Islet precursor cell (in vitro differentiated cells): ENCODE measurements around the gene FRMD4B.

Experiments used
- DNase-seq: peaks from one replicate; pipeline ENCODE4 v3.0.0-alpha.2; 2018

The FRMD4B gene

DNA sequence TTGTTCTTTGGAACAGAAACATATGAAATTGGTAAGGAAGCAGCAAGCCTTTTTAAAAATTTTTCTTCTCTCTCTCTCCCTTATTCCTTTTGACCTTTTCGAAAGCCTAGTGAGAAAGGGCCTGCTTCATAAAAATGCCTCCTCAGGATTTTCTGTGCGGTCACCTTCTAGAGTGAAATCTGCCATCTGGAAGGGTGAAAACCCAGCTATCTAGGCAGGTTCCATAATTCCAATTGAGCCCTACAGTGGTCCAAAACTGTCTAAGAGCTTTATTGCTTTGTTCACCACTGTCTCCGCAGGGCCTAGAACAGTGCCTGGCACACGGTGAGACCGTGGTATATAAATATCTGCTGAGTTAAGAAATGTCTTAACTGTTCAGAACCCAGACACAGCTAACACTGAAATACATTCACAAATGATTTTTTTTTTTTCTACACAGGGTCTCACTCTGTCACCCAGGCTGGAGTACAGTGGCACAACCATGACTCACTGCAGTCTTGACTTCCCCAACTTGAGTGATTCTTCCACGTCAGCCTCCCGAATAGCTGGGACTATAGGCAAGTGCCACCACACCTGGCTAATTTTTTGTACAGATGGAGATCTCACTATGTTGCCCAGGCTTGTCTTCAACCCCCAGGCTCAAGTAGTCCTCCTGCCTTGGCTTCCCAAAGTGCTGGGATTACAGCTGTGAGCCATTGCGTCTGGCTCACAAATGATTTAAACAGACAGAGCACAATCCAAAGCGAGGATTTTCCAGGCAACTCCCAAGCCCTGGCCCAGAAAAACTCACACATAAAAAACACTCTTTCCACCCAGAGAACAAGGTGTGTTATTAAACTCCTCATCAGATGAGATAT is 64.4 kb downstream of the FRMD4B start:
- DNase-seq = no peak

DNA sequence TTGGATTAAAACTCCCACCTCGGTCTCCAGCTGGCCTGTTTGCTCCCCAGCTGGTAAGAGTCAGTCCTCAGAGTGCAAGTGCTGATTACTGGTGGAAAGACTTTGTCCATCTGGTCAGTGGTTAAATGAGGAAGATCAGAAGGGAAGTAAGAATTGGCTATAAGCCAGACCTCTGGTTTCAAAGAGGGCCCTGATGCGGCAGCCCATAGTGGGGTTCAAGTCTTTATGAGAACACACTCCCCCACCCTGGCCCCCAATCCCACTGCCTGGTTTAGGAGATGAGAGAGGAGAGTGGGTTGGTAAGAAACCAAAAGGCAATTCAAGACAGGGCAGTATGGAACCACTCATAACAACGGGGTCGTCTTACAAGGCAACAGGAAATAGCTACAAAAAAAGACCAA is 65.0 kb downstream of the FRMD4B start:
- DNase-seq = no peak

DNA sequence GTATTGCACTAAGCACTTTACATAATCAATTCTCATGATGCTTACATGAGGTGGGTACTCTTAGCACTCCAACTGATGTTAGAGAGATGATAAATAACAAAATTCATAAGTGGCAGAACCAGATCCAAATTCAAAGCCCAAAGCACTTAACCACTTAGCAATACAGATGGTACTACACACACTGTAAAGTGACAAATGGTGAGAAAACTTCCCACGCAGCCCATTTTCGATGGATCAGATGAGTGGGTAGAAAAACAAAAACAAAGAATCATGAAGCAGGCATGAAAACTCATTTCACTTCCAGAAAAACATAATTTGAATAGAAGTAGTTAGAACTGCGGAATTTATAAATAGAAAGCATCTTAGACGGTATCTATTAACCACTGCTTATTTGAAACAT is 66.2 kb downstream of the FRMD4B start:
- no peak for DNase-seq

DNA sequence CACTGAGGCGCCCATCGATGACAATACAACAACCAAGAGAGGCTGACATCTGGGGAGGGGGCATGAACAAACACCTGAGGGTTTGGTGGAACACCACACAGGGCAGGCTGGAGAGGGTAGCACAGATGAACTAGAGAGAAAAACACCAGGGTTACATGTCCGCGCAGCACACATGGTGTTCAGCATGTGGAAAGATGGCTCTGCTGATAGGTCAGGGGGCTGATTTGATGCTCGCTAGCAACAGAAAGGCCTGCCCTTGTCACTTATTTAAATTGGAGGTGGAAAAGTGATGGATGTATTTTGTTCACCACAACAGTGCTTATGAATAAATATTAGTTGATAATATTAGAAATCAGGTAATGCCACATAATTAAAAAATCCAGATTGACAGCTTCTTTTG is 67.5 kb downstream of the FRMD4B start:
- no peak for DNase-seq

DNA sequence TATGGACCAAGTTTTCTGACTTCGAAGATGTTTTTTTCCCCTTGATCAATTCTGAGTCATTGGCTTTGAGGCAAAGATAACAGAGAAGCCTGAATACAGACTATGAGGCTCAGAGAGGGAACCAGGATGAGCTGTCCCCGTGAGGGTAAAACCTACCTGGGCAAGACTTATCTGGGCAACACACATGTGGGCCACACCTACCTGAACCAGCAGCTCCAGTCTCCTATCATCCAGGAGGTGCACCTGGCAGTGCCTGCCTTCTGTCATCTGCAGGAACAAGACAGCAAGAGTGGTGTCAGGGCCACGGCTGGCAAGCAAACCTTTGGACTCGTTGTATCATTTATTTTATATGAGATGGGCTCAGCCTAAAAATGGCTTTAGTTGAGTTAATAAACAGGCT is 72.6 kb downstream of the FRMD4B start:
- no peak for DNase-seq

DNA sequence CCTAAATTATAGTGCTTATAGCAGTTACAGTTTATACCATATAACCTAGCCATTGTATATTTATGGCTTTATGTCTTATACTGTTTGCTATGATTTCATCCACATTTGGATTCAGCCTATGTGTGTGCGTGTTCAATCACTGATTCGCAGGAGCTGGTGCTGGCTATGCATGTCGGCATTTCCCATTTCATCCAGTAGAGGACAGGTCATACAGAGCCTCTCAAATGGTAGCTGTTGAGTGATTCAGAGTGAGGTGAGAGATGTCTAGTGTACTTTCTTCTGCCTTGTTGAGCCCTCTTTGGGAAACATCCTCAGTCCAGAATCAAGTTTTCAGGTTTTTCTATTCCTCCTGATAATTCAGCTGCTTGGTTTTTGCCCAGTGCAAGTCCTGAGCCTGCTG is 76.1 kb downstream of the FRMD4B start:
- DNase-seq = peak; percentile 68

DNA sequence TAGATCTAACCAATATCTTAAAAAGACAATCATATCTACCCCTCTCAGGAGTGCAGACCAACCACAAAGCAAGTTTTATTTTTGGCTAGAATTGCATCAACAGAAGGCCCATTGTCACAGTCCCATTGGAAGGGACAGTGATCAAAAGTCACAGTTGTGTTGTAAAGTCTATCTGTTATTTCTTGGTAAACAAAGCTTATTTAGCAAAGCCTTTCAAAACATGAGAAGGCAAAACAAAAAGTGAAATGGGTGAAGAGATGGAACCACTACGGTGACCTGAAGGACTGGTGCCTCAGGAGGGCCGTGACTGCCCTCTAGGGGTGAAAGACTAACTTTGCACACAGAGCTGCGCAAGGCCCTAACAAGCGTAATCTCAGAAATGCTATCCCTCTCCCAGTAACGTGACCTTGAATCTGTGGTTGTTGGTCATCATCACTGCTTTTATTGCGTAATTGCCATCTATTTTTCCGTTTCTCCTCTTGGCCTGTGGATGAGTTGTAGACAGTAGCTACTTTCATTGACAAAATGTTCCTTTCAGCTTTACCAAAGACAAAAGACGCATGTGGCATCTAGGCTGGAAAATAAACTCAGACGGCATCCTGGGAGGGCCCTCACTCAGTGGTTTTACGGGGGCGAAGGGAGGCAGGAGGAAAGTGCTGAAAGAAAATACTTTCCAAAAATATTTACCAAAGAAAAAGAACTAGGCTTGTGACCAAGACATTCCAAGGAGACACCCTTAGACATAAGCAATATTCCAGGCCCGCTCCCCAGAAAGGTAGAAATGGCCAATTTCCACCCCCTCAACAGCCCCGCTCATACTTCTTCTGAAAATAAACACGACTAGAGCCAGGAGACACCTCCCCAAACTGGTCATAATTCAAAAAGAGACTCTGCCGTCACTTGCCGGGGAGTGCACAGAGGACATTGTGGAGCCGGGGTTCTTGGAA is 79.4 kb downstream of the FRMD4B start:
- peak; percentile 82 for DNase-seq

DNA sequence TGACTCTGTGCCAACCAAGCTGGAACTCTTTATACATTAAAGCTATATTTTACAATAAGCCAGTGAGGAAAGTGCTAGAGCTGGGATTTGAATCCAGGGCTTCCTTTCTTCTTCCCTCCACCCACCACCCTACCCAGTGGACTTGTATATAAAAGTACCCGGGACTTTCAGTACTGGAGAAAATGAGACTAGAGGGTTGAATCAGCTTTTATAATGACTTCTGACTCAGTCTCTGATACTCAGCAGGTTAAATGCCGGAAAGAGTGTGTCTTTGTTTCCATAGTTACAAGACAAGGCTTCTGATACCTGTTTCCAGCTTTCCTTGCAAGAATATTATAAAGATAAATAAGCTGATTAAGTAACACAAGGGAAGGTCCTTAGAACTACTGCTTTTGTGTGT is 80.9 kb downstream of the FRMD4B start:
- DNase-seq = no peak

DNA sequence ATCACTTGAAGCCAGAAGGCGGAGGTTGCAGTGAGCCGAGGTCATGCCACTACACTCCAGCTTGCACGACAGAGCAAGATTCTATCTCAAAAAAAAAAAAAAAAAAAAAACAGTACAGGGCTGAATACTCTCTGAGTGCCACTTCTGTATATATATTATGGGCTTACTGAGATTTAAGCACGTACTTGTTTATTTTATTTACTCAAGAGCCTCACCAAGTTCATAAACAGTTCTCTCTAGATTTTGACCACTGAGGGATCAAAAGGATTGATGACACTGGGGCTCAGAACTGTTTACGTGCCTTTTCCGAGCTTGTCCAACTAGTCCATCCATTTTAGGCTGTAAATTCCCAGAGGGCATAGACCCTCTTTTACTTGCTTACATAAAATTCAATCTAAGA is 81.5 kb downstream of the FRMD4B start:
- no peak for DNase-seq

DNA sequence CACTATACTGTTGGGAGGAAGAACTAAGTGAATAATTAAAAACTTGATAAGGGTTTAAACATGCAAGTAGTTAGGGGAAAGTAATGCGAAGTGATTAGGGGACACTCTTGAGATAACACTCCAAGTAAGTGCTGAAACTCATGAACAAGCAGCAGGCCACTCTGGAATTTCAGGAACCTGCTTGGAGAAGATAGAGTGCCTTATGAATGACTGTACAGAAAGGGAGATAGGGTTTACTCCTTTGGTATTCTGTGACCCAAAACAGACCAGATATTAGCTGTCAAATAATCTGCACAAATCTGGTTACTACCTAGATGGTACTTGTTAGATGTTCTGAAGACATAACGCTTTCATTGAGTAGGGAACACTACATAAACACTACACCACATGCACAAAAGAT is 85.6 kb downstream of the FRMD4B start:
- DNase-seq = peak; percentile 75

DNA sequence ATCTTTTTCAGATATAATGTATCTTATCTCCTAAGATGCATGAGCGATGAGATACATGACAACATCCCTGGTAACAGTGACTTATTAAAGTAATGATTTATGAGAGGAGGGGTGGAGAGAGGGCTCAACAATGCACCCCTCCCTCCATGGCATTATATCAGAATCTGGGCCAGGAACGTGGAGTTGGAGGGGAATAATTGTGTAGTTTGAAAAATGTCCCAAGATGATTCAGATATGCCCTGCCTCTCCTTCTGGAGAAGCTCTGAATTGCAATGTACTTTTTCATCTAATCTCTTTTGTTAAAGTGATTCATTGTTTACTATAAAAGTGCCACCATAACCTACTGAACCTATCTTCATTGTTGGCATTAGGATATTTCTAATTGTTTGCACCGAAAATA is 86.5 kb downstream of the FRMD4B start:
- no peak for DNase-seq

DNA sequence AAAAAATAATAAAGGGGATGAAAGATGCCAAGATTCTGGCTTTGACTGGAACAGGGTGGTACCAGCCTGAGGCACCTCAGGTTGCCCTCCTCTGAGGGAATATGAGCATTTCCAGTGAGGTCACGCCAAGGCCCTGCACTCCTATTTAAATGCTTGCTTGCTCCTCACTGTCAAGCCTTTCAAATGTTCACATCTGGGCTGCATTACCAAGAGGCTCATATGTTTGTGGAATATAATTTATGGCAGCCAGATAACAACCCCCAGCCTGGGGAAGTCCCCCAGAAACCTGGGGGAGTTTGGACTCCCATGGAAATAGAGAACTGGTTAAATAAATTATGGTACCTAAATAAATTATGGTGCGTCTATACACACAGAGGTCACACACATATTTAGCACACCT is 88.4 kb downstream of the FRMD4B start:
- no peak for DNase-seq

DNA sequence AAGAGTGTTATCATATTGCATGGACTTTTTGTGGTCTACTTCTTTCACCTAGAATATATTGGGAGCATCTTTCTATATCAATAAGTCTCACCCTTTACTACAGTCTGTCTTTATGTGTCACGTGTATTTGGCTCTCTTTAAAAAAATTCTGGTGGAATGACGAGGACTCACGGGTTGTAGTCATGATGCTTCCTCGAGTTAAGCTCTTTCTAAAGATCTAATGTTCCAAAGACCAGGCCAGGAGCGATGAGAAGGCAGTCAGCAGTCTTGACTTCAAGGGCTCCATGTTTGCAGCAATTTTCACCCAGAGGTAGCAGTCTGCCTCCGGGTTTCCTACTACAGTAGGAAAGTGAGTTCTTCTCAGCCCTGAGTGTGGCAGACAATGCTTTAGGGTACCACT is 88.9 kb downstream of the FRMD4B start:
- DNase-seq = no peak

DNA sequence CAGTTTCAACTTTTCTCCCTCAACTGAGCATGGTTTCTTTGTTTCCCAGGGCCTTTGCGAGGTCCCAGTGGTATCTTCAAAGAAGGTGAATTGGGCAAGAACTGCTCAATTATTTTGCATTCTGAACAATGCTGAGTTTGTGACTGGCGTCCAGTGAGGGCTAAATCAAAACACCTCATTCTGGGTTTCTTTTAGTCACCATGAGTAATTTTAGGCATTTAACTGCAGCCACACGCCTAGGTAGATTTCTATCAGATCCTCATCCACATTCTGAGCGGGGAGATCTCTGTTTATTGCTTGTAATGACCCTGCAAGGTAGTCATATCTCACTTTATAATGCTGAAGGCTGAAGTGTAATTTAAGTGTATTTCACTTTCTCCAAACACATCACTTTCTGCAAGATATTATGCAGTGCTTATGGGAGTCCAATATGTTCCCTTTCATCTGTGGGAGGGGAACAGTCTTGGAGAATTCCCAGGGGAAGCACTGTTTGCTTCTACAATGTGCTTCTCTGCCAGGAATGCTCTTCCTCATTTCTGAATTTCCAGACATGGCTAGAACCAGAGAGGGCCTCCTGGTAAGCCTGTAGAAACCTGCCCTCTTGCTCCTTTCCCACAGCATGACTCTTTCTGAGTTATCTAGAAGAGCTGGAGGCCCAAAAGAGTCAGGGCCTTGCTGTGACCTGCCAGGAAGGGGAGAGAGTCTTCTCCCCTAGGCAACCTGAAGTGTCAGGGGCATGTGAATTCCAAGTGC is 91.7 kb downstream of the FRMD4B start:
- DNase-seq = peak; percentile 94

DNA sequence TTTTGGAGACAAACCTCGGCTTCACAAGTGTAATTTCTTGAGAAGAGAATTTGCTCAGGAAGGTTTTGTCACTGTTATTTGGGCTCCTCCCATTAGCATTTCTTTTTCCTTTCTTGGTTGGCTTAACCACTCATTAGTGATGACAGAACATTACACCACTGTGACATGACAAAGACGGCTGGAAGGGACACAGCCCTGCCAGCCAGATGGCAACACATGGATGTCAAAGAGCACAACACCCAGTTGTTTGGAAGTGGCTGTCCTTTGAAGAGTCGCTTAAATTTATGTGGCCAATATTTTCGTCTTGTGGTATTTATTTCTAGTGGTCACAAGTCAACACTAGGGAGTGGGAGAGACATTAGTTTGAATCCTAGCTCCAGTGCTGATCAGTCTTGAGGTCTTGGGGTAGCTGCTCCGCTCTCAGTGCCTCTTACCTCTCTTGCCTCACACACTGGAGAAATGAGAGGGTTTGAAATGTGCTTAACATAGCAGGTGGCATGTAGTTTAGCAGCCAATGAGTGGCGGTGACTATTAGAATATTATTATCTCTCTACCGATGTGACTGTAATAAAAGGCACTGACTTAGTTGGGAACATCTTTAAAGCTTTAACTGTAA is 92.8 kb downstream of the FRMD4B start:
- no peak for DNase-seq

DNA sequence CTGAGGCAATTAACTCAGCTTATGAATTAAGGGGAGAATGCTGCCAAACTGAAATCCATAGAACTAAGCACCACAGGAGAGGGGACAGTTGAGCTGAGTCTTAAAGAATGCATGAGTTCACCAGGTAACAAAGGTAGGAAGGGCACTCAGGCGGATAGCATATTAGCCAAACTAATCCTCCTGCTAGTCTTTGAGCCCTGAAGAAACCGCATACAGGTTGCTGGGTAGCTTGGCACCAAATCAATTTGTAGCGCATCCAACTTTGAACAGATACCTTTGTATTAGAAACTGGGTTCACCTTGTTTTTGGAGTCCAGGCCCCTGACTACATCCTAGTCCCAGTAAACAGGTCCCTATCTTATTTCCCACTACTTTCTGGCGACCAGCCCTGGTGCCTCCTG is 93.7 kb downstream of the FRMD4B start:
- DNase-seq = no peak

DNA sequence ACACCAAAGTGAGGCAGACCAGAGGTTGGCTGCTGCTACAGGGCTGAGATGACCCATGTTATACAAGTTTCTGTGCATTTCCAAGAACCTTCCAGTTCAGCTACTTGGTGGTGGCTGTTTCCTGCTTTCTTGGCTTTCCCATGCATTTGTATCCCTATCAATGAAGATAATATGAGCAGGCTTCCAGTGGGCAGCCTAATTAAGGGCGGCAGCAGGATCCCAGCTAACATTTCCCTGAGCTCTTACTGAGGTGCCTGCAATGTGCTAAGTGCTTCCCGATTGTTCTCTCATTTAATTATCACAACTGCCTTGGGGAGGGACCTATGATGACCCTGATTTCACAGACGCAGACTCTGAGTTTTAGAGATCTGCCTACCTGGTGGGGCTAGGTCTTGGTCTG is 95.5 kb downstream of the FRMD4B start:
- DNase-seq = no peak

DNA sequence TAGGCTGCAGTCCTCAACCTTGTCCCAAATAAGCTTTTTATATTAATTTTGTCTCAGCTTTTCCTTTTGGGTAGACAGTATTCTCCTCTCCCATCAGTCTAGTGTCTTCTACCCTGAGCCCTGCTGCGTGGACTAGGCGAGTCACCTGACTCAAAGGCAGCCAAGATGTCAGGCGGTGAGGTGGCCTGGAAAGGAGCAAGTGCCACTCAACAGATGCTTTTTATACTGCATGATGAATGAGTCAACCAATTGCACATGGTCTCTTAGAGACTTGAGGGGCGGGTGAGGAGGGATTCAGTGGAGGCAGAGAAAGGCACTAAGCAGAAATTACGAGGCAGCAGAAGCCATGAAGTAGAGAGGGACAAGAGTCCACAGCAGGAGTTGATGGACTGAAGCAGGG is 95.9 kb downstream of the FRMD4B start:
- DNase-seq = peak; percentile 69

DNA sequence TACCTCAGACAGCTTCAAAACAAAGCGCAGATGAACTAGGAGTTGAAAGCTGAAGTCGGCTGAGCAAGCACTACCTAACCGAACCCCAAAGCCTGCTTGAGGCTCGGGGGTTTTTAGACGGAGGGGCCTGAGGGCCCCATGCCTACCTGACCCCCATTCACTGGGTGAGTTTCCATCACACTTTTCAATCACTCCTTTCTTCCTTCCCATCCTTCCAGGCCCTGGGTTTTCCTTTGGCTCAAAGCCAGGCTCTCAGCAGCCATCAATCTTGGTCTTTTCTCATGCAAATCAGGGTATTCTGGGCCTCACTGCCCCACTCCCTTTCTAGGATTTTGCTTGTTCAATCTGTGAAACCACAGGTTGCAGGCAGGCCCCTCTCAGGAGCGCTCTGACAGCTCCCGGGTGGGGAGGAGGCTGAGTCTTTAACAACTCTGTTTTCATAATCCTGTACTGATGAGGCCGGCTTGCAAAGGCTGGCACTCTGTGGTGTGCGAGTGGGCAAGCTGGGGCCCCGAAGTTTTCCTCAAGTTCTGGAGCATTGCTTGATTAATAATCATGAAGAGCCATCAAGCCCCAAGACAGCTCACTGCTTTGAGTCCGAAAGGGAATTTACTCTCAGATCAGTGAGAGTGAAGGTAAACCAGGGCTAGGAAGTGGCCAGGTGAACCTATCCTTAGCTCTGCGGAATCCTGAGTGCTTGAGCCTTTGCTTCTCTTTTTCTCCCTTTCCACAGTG is 97.6 kb downstream of the FRMD4B start:
- DNase-seq = peak; percentile 88

DNA sequence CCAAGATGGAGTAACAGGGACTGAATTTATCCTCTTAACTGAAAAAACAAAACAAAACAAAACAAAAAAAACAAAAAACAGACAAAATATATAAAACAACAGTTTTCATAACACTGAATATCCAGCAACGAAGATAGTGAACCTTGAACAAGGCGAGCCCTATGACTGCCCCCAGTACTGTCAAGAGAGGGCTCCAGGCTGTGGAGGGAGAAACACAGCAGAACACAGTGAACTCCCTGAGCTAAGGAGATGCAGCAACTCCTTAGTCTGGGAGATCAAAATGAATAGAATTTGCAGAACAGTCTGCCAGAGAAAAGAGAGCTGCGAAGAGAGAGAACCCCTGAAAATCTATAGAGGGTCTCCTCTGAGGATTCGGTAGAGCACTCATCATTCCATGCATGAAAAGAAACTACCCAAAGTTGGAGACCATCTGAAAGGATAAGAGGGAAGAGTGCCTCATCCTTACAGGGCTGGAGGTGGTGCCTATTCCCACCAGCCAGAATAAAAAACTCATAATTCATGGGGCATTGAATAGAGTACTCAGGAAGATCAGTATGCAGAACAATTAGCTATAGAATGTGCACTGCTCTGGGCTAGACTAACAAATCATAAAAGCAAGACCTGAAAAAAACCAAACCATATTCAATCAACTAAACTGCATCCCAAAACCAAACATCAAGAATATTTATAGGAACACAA is 101.8 kb downstream of the FRMD4B start:
- no peak for DNase-seq

DNA sequence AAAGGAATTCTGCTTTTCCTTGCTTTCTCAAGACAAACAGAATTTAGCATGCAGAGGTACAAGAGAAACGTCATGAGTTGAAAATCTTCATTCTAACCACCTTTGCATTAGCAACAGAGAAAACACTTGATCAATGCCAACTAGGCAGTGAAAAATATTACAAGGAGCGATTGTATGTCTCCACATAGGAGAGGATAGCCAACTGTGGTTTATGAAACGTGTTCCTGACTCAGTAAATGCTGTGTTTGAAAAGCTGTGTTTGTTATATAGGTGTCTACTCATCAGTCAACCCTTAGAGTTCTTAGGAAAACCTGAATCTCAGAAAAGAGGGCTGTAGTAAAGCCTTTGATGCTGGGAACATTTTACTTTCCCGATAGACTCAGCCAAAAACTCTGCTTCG is 102.4 kb downstream of the FRMD4B start:
- DNase-seq = no peak
